Astrocyte of the cerebellum (primary cell): Measurements from ENCODE around the gene KHDRBS1.
"Not testable (repeated sequence)": the region's sequence is repeated elsewhere in the genome, so short reads cannot be mapped to it uniquely, and the experiment has no call there.

Source experiments
- DNase-seq: peaks from one replicate; pipeline ENCODE4 v3.0.0-alpha.2; 2011; ENCODE audit warnings: low read depth
- H3K4me3 ChIP-seq: 2 replicates; pipeline ENCODE4 v1.5.1; 2011; ENCODE audit warnings: mild to moderate bottlenecking, low read depth, low read length, moderate library complexity
- CTCF ChIP-seq: IDR thresholded peaks from 2 replicates; pipeline ENCODE4 v1.5.1; 2012; ENCODE audit warnings: low read length, low read depth, moderate library complexity, mild to moderate bottlenecking; ENCODE audit errors: missing control alignments
- in situ Hi-C: cut with HindIII; loops from 2 replicates; pipeline ENCODE4 v1.10.0; 2017; ENCODE audit warnings: low sequenced_read_pairs

Gene KHDRBS1

DNA sequence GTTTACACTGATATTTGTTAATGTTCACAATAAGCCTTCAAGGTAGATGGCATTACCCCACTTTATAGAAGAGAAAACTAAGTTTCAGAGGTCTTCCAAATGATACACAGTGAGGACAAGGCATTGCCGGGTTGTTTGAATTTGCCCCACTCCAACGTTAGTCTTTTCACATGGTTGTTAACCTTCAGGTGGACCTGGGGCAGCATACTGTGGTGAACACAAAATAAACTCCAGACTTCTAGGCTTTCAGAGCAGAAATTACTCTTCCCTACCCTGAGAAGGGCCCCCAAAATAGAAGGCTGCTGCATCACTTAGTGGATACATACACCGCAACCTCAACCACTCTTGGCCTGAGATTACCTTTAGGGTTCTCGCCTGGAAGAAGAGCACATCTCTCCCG, 3.4 kb upstream of the KHDRBS1 start:
- no peak for DNase-seq
- no peak overlapping the region for H3K4me3 ChIP-seq
- TF ChIP-seq CTCF = no peak
- in situ Hi-C loops = no loop called here

GRCh38 chr1:32012709-32013385, 821 bp upstream of the KHDRBS1 start:
- DNase-seq = no peak
- H3K4me3 ChIP-seq = peak overlapping the region; percentile 98
- in situ Hi-C loops = no loop called here
- TF ChIP-seq CTCF = no peak

DNA sequence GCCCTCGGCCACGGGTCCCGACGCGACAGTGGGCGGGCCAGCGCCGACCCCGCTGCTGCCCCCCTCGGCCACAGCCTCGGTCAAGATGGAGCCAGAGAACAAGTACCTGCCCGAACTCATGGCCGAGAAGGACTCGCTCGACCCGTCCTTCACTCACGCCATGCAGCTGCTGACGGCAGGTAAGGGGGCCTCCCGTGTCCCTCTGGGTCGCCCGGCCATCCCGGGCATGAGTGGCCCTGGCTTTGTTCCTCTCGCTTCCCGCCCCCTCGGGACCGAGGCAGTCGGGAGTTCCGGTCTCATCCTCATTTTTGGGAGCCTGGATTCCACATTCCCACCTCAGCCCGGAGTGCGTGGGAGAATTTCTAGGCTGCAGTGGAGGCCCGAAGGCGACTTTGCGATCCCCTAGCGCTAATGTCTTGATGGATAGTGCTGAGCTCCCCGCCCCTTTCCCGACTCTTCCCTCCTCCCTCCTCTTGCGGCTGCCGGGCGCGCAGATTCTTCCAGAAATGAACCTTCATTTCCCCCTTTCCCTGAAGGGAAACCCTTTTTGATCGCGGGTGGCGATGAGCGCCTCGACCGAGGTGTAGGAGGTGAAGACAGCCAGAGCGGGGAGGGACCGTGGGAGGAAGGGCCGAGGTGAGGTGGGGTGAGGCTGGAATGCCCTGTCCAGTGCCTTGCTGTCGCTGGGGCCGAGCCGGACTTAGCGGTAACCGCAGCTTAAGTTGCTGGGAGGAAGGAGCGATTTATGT, 705 bp downstream of the KHDRBS1 start:
- peak overlapping the region; percentile 98 for H3K4me3 ChIP-seq
- DNase-seq = no peak
- TF ChIP-seq CTCF = no peak
- in situ Hi-C loops = no loop called here

DNA sequence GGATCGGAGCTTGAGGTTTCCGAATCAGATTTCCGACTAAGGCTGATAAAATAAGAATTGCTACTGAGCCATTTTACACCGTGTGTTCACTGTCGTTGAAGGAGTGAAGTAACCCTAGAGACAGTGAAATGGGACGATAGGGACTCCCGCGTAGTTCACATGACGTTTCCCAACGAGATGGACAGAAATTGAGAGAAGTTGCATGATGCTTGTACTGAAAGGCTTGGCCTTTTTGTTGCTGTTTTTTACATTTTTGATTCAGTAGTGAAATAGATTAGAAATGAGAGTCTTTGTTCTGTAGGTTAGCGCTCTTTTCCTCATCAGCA, 1.2 kb downstream of the KHDRBS1 start:
- in situ Hi-C loops = no loop called here
- no peak for DNase-seq

GRCh38 chr1:32020339-32020738, 6.7 kb downstream of the KHDRBS1 start:
- no peak for DNase-seq
- in situ Hi-C loops = no loop called here
- no peak overlapping the region for H3K4me3 ChIP-seq
- no peak for TF ChIP-seq CTCF

More for the DNA sequence above, 1.2 kb downstream of the KHDRBS1 start:
- TF ChIP-seq CTCF = no peak
- H3K4me3 ChIP-seq = peak overlapping the region; percentile 98

GRCh38 chr1:32021574-32022018, 7.9 kb downstream of the KHDRBS1 start:
- in situ Hi-C loops, H3K4me3 ChIP-seq, DNase-seq: not testable (repeated sequence)

DNA sequence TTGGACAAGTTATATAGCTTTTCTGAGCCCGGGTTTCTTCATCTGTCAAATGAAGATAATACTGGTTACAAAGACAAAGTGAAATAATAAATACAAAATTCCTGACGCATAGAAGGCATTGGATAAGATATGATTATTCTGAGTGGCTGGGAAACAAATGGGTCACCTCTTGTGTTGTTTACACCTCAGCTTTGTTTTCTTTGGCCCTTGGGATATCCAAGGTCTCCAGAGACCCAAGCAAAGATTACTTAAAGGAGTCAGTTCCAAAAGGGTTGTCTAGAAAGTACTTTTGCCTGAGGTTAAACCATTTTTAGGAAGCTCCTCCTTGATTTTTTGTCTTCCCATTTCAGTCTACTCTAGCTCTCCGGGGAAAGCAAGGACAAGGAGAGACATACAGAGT, 9.7 kb downstream of the KHDRBS1 start:
- DNase-seq = no peak
- TF ChIP-seq CTCF = no peak
- no peak overlapping the region for H3K4me3 ChIP-seq
- in situ Hi-C loops = no loop called here
